Liver (tissue), 9 donors: Measurements from ENCODE around the gene CEP97. TPM values are rescaled to one million over a fixed set of nuclear protein-coding genes. Genes with fewer than 3 reads are reported as not detected.

Experiments
- DNase-seq: peaks from one replicate; pipeline ENCODE4 v3.0.0-alpha.2; 2017; ENCODE audit warnings: low spot score
- H3K27ac ChIP-seq, 2 donors: one replicate each; pipeline ENCODE4 v1.7.0; 2013; ENCODE audit warnings: inconsistent platforms in 2 of 2, low read length in 2 of 2, control low read depth in 1 of 2, low read depth in 1 of 2, mild to moderate bottlenecking in 1 of 2
- H3K27me3 ChIP-seq, 4 donors: one replicate each; pipeline versions ENCODE4 v1.6.1 to v1.7.0; 2013; ENCODE audit warnings: low read length in 3 of 4, inconsistent platforms in 1 of 4, mild to moderate bottlenecking in 1 of 4, moderate library complexity in 1 of 4; ENCODE audit not compliant: control insufficient read depth in 4 of 4, insufficient read depth in 4 of 4
- H3K36me3 ChIP-seq, 4 donors: one replicate each; pipeline versions ENCODE4 v1.6.1 to v1.7.0; 2013; ENCODE audit warnings: low read length in 3 of 4, mild to moderate bottlenecking in 3 of 4, low read depth in 1 of 4, moderate library complexity in 1 of 4; ENCODE audit not compliant: control insufficient read depth in 4 of 4, insufficient read depth in 3 of 4
- H3K4me1 ChIP-seq, 4 donors: one replicate each; pipeline versions ENCODE4 v1.6.1 to v1.7.0; 2013; ENCODE audit warnings: low read length in 3 of 4, mild to moderate bottlenecking in 3 of 4, moderate library complexity in 1 of 4; ENCODE audit not compliant: control insufficient read depth in 4 of 4, insufficient read depth in 4 of 4
- H3K4me3 ChIP-seq, 3 donors: one replicate each; pipeline versions ENCODE4 v1.6.1 to v1.7.0; 2013; ENCODE audit warnings: low read length in 3 of 3, control low read depth in 1 of 3, low read depth in 1 of 3, mild to moderate bottlenecking in 1 of 3
- H3K9ac ChIP-seq, 2 donors: one replicate each; pipeline ENCODE4 v1.7.0; 2013; ENCODE audit warnings: low read length in 2 of 2, mild to moderate bottlenecking in 2 of 2, moderate library complexity in 2 of 2, control low read depth in 1 of 2, low read depth in 1 of 2
- H3K9me3 ChIP-seq, 4 donors: one replicate each; pipeline versions ENCODE4 v1.6.1 to v1.7.0; 2013; ENCODE audit warnings: low read length in 3 of 4; ENCODE audit not compliant: control insufficient read depth in 4 of 4
- CTCF ChIP-seq: fragments of 150-350 bp; IDR thresholded peaks from 2 replicates; pipeline ENCODE4 v1.5.1; 2017; ENCODE audit warnings: improper control_type of control experiment, low read depth, low read length; ENCODE audit not compliant: missing input control
- FOXA1 ChIP-seq: IDR thresholded peaks from 2 replicates; pipeline ENCODE4 v1.6.1; 2016; ENCODE audit warnings: antibody characterized with exemption
- FOXA2 ChIP-seq: IDR thresholded peaks from 2 replicates; pipeline ENCODE4 v1.6.1; 2016; ENCODE audit warnings: antibody characterized with exemption
- HNF4A ChIP-seq, 2 donors: conservative IDR thresholded peaks; 2 replicates each; pipeline ENCODE4 v1.6.1; 2016; ENCODE audit warnings: antibody characterized with exemption in 2 of 2, mild to moderate bottlenecking in 2 of 2
- MAX ChIP-seq: IDR thresholded peaks from 2 replicates; pipeline ENCODE4 v1.6.1; 2016; ENCODE audit warnings: antibody characterized with exemption
- NR2F2 ChIP-seq: IDR thresholded peaks from 2 replicates; pipeline ENCODE4 v1.6.1; 2016; ENCODE audit warnings: antibody characterized with exemption
- RAD21 ChIP-seq, 2 donors: IDR thresholded peaks; 2 replicates each; pipeline ENCODE4 v1.6.1; 2016; ENCODE audit warnings: antibody characterized with exemption in 2 of 2, mild to moderate bottlenecking in 2 of 2
- REST ChIP-seq: IDR thresholded peaks from 2 replicates; pipeline ENCODE4 v1.6.1; 2016; ENCODE audit warnings: antibody characterized with exemption, mild to moderate bottlenecking
- RXRA ChIP-seq, 2 donors: IDR thresholded peaks; 2 replicates each; pipeline ENCODE4 v1.6.1; 2017 to 2018; ENCODE audit warnings: antibody characterized with exemption in 2 of 2, mild to moderate bottlenecking in 1 of 2
- SP1 ChIP-seq: IDR thresholded peaks from 2 replicates; pipeline ENCODE4 v1.6.1; 2018; ENCODE audit warnings: antibody characterized with exemption, mild to moderate bottlenecking
- YY1 ChIP-seq: IDR thresholded peaks from 2 replicates; pipeline ENCODE4 v1.6.1; 2016; ENCODE audit warnings: antibody characterized with exemption, mild to moderate bottlenecking
- WGBS: extraction: QIAGEN DNeasy Blood & Tissue Kit; methylation state at CpG from one replicate; pipeline ENCODE4 v1.1.7; 2013; 5-methylcytosine and 5-hydroxymethylcytosine counted together
- polyA plus RNA-seq, 2 donors: library from polyadenylated mRNA; stranded (reverse) in 1 of 2; unstranded in 1 of 2; fragments of 200-250 nt in 1 of 2; fragments of >200 nt in 1 of 2; fragmentation: Nextera tagmentation in 1 of 2; extraction: Ambion mirVana in 1 of 2; gene quantifications; one replicate each; pipeline versions ENCODE4 v1.2.1 to v1.2.3, GENCODE V29; 2013 to 2015
- total RNA-seq, 2 donors: library from RNA; depleted of rRNA; stranded (reverse); fragments of >200 nt; gene quantifications; one replicate each; pipeline ENCODE4 v1.2.3, GENCODE V29; 2014
- TF ChIP-seq, protein P1 (sequence below): IDR thresholded peaks from 2 replicates; pipeline ENCODE4 v1.6.1; 2016; ENCODE audit warnings: antibody characterized with exemption
- donor health status: healthy.
- donor health status: healthy.
- donor health status: healthy.
- donor health status: healthy.
- donor health status: healthy.

The CEP97 gene
- total and polyA plus RNA-seq, 4 donors, result 0.57 to 8.3 (median 2.1) TPM

GRCh38 chr3:101814835-101815234 is 90.4 kb downstream of the CEP97 start:
- Histone ChIP-seq H3K27ac (no peak overlapping the region), H3K4me1 (peaks cover 0 to 12% (median 10%) of the 10 kb centered on the region in 4 donors), H3K4me3 (no peak overlapping the region), H3K9me3 (no peaks in the 10 kb centered on the region), H3K36me3 (no peaks in the 10 kb centered on the region), H3K9ac (peak overlapping the region in 1 of 2 donors; percentile 12), H3K27me3 (no peaks in the 10 kb centered on the region)
- DNase-seq, result no peak
- TF ChIP-seq, protein P1, sequence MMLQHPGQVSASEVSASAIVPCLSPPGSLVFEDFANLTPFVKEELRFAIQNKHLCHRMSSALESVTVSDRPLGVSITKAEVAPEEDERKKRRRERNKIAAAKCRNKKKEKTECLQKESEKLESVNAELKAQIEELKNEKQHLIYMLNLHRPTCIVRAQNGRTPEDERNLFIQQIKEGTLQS, result no peak
- TF ChIP-seq NR2F2 (no peak), YY1 (no peak), REST (no peak), SP1 (no peak), FOXA1 (no peak), CTCF (no peak), RAD21 (IDR thresholded peaks at IDR 0.05) (no peak)
- WGBS, result 33% methylated on average over 3 of the region's 3 CpGs

- Histone ChIP-seq H3K36me3 (no peaks in the 10 kb centered on the region), H3K9me3 (no peaks in the 10 kb centered on the region), H3K4me3 (no peak overlapping the region), H3K4me1 (peaks cover 0 to 12% (median 9%) of the 10 kb centered on the region in 4 donors), H3K27ac (no peak overlapping the region), H3K27me3 (no peaks in the 10 kb centered on the region), H3K9ac (no peak overlapping the region)
- WGBS, result 76% methylated on average over 4 of the region's 4 CpGs
- TF ChIP-seq SP1 (no peak), HNF4A (conservative IDR thresholded peaks at IDR 0.05) (peak in 1 of 2 donors; percentile 25), RXRA (IDR thresholded peaks at IDR 0.05) (peak in 1 of 2 donors; percentile 34)
- no peak for DNase-seq
These were observed 92.1 kb downstream of the CEP97 start for GRCh38 chr3:101816215-101817149.

- Histone ChIP-seq H3K27me3 (no peaks in the 10 kb centered on the region), H3K4me3 (no peak overlapping the region), H3K9me3 (no peaks in the 10 kb centered on the region), H3K9ac (no peak overlapping the region), H3K4me1 (peaks cover 0 to 12% (median 9%) of the 10 kb centered on the region in 4 donors), H3K27ac (no peak overlapping the region), H3K36me3 (peaks cover 0 to 2% (median 0%) of the 10 kb centered on the region in 4 donors)
- 95% methylated on average over 5 of the region's 5 CpGs for WGBS
- DNase-seq, result no peak
- TF ChIP-seq MAX (no peak), FOXA2 (no peak)
These were observed 93.6 kb downstream of the CEP97 start for GRCh38 chr3:101817992-101818391.
